HG03039 (cell line): ENCODE data around the gene TLK1.

ENCODE experiments used
- ATAC-seq: cut with Tn5 transposase; IDR thresholded peaks from one replicate; pipeline ENCODE4 v1.9.1; 2021; ENCODE audit warnings: mild to moderate bottlenecking, moderate library complexity; ENCODE audit not compliant: unreplicated experiment

Gene TLK1

DNA sequence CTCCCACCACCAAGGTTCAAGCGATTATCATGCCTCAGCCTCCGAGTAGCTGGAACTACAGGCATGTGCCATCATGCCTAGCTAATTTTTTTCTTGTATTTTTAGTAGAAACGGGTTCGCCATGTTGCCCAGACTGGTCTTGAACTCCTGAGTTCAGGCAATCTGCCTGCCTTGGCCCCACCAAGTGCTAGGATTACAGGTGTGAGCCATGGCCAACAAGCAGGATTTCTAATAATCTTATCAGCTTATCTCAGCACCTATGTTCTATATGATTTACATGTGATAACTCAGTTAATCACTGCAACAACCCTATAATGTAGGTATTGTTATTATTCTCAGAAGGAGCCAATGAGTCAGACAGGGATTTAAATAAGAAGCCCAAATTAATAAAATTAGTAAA, 151.3 kb downstream of the TLK1 start:
- no peak for ATAC-seq

DNA sequence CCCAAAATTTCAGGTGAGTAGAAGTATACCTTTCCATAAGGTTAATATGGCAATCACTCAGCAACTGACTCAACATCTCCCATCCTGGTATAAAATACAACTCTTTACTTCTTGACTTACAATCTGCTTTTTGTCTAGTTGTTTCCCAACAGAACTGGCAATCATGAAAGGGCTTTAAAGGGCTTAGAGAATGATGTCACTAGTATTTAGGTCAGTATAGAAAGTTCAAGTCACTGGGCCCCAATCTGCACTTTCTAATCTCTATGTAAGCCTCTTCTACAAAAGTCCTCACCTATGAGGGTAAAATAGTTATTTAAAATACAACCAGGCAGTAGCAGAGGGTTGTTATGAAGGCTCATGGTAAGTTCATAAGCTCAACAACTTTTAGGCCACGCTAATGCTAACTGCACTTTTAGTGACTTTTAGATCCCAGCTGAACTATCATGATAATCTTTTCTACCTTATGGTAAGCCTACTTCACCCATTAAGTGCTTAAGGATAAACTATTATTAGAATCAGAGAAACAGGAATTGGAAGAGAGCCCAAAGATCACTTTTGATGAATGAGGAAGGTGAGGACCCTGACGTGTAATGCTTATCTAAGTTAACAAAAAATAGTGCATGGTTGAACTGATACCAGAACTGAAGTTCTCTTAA, 152.0 kb downstream of the TLK1 start:
- no peak for ATAC-seq

DNA sequence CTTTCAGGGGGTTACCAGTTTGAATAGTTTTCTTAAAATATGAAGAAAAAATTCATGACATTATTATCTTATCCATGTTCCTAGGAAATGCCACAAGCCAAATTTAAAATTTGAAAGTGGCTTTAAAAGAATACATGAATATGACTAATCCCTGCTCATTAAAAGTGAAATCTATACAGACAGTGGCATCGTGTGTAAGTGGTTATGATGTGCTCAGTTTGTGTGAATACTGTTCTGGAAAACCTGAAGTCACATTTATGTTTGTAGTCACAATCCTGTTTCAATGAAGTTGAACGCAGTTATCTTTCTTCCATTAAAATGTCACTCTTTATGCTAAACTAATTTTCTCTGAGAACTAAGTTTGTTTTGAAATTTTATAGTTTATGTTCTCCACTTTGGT, 155.9 kb downstream of the TLK1 start:
- ATAC-seq, result no peak

DNA sequence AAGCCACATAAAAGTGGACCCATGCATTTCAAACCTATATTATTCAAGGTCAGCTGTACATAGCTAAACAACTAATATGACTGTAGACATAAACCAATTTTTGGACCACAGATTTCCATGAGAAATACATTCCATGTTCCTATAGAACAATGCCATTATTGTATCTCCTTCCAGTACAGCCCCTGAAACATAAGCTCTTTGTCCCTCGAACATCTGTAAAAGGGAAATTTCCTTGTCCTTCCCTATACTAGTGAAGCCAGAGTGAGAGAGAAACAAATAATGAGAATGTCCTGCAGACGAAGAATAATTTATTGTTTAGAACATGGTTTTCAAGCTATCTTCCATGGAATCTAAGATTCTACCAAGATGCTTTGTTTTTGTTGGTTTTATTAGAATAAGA, 156.3 kb downstream of the TLK1 start:
- ATAC-seq, result no peak

DNA sequence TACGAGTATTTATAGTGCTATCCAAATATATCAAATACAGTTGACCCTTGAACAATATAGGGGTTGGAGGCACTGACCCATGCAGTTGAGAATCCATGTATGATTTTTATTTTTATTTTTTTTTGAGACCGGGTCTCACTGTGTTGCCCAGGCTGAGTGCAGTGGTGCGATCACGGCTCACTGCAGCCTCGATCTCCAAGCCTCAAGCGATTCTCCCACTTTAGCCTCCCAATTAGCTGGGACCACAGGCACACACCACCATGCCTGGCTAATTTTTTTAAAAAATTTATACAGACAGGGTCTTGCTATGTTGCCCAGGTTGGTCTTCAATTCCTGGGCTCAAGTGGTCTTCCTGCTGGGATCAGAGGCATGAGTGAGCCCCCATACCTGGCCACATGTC, 161.0 kb downstream of the TLK1 start:
- ATAC-seq, result no peak

DNA sequence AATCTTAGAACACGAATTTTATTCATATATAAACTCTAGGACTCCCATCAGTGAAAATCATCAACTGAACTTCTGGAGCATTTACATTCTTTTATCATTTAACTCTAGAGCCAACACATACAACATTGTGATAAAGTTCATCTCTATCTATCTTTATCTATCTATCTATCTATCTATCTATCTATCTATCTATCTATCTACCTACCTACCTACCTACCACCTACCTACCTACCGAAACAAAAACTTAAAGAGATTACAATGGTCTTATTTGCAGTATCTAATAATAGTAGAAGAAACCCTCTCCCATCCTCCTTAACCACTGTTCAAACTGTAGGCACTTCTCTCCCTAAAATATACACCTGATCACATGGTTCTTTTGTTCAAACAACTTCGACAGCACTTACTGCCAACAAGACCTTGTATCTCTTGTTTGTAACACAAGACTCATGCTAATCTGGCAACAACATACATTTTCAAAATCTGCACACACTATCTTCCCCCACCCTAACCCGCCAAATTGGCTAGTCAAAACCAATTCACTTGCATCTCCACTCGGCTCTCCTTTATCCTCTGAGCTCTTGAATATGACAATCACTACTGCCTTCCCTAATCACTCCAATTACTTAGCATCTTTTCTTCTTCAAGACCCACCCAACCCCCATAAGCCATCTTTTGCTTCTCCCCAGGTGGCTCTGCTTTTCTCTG, 162.6 kb downstream of the TLK1 start:
- ATAC-seq, result no peak

DNA sequence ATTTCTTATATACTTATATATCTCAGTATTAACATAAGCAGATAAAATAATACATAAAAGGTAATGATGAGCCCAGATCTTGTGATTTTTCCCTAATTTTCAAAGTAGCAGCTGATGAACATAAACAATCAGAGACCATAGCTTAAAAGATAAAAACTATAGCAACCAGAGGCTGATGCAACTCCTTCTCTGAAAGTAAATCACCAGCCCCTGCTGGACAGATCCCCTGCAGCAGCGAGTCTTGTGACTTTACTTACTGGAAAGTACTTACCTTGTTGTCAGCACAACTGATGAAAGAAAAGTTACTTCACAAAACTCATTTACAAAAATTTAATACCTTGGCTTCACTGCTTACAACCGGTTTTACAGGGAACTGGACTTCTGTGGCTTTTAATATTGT, 164.4 kb downstream of the TLK1 start:
- ATAC-seq, result no peak

DNA sequence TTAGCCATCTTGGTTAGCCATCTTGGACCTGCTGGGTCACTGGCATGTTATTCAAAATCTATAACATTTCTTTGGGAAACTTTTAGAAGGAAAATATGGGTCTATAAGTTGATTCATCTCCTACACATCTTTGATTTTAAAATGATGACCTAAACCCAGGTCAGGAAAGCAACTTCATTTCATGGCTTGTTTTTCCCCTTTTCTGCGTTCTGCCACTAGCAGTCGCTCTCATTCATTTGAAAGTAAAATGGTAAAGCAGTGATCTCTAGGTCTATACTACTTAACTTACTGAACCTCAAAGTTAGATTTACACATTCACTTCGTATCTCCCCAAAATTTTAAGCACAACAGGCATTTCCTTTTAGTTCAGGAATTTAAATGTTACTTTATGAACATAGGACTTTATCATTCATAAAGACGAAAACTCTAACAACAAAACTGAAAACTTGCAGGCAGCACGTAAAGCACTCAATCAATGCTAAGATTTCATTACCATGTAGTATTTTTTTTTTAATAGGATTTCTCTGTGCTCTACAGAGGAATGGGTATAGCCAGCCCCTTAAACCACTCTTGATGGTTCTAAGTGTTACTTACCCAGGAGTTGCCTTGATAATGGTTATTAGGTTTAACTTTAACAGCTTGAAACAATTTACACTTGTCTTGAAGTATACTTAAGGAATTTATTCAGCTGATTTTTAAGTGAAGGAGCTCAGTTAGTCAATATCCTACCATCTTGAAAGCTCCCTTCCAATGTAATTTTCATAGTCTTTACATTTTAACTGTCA, 169.1 kb downstream of the TLK1 start:
- no peak for ATAC-seq

DNA sequence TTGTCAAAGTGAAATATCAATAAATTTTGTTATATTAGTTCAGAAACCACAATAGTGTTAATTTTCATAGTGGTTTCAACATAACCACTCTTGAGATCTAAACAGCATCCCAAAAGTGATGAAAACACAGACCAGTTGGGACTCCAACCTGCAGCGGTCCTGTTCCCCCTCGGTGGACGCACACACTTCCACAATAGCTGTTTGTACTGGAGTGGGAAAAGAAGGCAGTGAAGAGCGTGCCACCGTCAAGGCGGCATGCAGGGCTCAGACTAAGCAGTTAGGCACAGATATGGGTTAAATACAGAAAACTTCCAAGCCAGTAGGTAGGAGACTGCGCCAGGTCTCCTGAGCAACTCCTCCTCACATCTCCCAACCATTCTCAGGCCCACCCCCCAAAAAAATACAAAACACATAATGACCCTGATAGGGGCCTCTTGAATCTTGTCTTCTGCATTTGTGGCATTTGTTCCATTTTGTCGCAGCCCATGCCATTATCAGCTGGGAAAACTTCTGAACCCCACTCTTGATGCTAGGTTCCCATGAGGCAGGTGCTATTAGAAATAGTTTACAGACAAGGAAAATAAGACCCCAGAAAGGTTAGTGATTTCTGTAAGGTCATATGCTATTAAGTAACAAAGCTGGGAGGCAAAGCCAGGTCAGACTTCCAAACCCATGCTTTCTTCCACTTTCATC, 174.0 kb downstream of the TLK1 start:
- ATAC-seq, result no peak

DNA sequence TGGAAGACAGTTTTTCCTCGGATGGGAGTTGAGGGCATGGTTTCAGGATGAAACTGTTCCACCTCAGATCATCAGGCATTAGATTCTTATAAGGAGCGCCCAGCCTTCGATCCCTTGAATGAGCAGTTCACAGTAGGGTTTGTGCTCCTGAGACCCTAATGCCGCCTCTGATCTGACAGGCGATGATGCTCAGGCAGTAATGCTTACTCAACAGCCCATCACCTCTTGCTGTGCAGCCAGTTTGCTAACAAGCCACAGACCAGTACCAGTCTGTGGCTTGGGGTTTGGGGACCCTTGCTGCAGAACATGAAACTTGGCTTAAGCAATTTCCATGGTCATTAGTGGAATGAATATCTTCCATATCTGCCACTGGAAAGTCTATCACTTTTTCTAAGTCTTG, 175.3 kb downstream of the TLK1 start:
- no peak for ATAC-seq

DNA sequence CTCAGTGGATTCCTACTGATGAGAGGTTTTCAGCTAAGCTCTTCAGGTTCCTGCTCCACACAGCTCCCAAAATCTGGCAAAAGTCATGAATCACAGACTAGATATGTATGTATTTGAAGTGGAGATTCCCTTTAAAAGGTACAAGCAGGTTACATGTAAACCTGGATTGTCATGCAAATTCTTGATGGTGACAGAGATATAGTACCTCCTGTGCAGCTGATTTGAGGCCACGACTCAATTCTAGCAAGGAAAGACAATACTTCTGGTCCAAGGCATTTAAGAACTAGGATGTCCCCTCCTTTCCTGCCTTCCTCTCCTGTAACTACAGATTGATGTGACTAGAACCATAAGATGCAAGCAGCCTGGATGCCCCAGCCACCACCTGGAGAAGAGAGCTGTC, 176.6 kb downstream of the TLK1 start:
- no peak for ATAC-seq

DNA sequence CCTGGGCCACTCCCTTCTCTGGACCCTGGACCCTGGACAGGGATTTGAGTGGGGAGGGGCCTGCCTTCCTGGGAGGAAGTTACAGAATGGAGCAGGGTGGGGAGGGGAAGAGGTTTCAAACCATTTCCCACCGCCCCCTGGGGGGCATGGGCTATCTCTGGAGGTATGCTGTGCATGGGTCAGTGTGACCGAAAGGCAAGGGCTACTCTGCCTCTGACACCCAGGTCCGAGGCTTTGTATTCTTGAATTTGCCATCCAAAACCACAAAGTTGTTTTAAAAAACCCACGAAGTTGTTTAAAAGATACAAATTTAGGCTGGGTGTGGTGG, 184.8 kb downstream of the TLK1 start:
- ATAC-seq, result no peak

DNA sequence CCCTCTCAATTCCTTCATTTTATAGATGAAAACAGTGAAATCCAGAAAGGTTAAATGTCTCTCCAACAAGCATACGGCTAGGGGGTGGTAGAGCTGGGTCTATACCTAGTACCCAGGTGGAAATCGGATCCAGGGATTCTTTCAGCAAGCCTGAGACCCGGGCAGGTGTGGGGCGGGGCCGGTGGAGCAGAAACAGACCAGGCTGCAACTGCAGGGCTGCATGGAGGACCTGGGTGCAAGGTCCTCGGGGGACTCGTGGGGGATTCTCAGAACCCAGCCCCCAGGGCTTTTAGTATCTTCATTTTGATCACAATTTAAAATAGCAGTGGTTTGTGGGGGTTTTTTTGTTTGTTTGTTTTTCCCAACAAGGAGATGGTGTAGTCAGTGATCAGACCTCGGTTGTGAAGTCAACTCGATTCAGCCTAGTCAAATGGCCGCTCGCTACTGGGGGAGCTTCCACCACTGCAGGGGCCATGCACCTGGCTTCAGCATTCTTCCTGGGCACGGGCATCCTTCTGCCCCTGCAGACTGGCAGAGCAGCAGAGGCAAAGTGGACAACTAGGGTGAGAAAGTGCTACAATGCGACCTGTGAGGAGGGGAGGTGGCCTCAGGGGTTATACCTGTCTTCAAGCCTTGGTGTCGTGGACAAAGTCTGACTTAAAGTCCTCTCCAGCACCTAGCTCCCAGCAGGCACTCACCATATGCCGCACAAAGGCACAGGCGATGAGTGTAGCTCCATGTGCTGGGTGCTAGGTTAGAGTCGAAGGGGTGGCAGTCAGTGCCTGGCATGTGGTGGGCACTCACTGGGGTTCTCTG, 185.4 kb downstream of the TLK1 start:
- no peak for ATAC-seq

DNA sequence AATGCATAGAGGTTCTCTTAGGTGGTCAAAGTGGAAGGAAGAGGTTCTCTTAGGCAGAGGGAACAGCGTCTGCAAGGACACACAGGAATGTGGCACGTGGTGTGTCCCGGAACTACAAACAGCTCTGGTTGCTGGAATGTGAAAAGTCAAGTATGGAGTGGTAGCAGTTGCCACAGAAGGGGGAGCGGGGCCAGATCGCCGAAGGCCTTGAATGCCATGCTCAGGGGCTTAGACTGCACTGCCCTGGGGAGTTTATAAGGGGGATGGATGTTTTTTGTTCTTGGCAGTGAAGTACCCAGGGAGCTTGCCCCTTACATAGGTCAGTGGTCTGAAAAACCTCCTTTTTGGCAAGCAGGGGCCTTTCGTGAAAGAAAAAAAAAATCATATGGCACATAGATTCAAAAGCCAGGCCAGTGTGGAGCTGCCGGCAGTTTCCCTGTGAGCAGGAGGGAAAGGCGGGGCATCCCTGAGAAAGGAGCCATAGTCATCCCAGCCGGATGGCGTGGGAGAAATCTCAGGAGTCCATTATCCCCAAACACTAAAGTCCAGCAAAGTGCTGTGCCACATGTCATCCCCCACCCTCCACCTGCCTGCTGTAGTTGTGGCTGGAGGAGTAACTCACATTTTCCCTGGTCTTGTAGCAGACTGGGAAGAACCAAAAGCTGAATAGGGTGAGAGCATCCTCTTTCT, 186.2 kb downstream of the TLK1 start:
- ATAC-seq, result no peak

DNA sequence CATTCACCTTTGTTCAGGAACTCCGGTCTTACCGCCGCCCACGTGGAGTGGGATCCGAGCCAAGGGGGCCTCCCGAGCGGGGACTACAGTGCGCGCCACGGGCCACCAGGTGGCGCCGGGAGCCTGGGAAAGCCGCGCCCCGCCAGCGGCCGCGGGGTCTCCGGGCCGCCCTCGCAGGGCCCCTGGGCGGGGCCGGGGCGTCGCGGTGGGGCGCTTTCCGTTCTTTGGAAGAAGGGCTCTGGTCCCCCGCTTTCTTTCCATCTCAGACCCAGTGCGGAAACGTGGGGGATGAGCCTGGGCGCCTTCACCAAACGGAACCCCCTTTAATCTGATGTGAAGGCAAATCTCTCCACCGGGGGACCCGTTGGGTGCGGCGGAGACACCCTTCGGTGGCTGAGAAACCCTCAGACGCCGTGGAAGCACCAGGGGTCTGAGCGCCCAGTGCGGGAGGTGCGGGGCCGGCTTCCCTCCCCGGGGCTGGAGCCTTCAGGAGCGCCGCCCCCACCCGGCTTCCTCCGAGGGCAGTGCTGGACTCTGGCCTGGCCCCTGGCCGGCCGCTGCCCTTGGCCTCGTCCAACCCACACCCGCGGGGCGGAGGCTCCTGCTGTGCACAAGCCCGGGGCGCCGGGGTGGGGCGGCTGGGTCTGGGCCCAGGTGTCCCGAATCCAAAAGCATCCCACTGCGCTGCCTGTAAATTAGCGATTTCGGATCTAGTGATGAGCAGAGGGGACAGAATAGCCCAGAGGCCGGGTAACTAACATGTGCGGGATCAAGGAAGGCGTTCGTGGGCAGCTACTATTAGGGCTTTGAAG, 187.0 kb downstream of the TLK1 start:
- ATAC-seq, result peak; percentile 95

DNA sequence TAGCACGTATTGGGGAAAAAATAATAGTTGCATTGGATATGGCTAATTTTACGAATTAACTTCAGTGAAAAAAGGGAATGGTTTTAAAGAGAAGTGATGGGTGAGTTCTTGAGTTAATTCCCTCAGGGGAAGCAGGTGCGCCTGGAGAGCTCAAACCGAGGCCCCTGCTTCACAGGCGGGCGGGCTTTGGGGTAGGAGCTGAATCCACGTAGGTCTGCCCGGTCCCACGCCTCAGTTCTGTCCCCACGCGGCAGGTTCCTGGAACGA, 187.5 kb downstream of the TLK1 start:
- ATAC-seq, result no peak

DNA sequence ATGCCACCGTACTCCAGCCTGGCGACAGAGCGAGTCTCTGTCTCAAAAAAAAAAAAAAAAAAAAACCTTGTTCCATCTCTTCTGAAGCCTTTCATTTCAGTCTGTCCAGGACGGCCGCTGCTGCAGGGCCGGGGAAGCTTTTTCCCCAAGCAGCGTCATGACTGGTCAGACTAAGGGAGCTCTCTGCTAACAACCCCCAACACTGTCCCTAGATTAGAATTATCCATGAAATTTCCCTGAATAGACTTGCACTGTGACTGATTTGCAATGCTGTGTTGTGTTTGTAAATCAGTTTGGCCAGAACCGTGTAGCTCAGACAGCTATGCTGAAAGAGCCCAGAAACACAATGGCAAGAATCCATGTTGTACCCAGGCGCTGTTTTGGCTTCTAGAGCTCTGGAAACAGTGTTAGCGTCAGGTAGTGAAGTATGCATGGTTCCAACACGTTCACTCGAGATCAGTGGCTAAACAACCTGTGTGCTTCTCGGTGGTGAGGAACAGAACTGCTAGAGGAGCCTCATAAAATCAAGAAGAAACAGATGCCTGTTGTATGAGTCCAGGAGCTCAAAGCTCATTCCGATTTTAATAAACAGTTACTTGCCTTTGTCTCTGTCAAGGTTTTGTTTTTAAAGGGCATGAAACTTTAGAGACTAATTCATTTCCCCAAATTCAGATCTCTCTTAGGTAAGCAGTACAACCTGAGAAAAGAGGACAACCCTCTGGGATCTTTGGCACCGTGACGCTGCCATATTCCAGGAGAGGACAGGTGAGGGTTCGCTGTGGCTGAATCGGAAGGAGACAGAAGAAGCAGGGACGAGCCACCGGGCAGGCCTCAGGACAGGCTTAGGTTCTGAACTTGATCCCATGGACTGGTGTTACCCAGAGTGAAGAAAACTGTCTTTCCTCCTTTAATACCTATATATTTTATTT, 188.1 kb downstream of the TLK1 start:
- no peak for ATAC-seq

DNA sequence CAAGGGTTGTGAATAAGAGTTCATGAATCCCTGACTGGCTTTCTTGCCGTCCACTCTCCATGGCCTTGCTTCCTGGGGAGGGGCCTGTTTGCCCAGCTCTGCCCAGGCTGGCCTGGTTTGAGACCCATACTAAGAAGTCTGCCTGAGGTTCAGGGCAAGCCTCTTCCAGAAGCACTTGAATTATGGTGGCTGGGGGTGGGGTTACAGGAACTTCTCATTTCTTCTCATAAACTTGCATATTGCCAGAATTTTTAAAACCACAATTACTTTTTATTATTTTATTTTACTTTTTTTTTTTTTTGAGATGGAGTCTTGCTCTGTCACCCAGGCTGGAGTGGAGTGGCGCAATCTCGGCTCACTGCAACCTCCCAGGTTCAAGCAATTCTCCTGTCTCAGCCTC, 189.6 kb downstream of the TLK1 start:
- ATAC-seq, result no peak
